Chondrocyte (in vitro differentiated cells): ENCODE results near the gene BOC. TPM values are rescaled to one million over a fixed set of nuclear protein-coding genes. Genes with fewer than 3 reads are reported as not detected.

Experiments used
- DNase-seq: peaks from one replicate; pipeline ENCODE4 v3.0.0; 2021; ENCODE audit warnings: mixed read lengths, low spot score
- H3K27ac Mint-ChIP-seq: one replicate; pipeline ENCODE4 v1.8.0; 2021; ENCODE audit warnings: mild to moderate bottlenecking, moderate library complexity, mixed read lengths; ENCODE audit not compliant: unreplicated experiment
- H3K27me3 Mint-ChIP-seq: 2 replicates; pipeline ENCODE4 v1.8.0; 2021; ENCODE audit warnings: low read depth, mixed read lengths
- H3K36me3 Mint-ChIP-seq: 2 replicates; pipeline ENCODE4 v1.8.0; 2021; ENCODE audit warnings: low read depth, mixed read lengths
- H3K4me1 Mint-ChIP-seq: 2 replicates; pipeline ENCODE4 v1.8.0; 2021; ENCODE audit warnings: low read depth, mild to moderate bottlenecking, mixed read lengths
- H3K4me3 Mint-ChIP-seq: one replicate; pipeline ENCODE4 v1.8.0; 2021; ENCODE audit warnings: mild to moderate bottlenecking, moderate library complexity, mixed read lengths; ENCODE audit not compliant: unreplicated experiment
- H3K9me3 Mint-ChIP-seq: 2 replicates; pipeline ENCODE4 v1.8.0; 2021; ENCODE audit warnings: low read depth, mixed read lengths
- CTCF ChIP-seq: fragments of 200-600 bp; sonication (generic); IDR thresholded peaks from 2 replicates; pipeline ENCODE4 v1.5.0; 2021; ENCODE audit warnings: antibody characterized with exemption, mild to moderate bottlenecking, moderate library complexity
- total RNA-seq: library from RNA; stranded (reverse); gene quantifications from 3 replicates; pipeline ENCODE4 v1.2.1, GENCODE V29; 2021

The BOC gene
- total RNA-seq, 1 donor from 2014 or later, result 7.3 TPM

- DNase-seq, result no peak
- H3K4me1 Mint-ChIP-seq, result peaks cover 3% of the 10 kb centered on the region
- H3K4me3 Mint-ChIP-seq, result no peak overlapping the region
- H3K27me3 Mint-ChIP-seq, result no peaks in the 10 kb centered on the region
- H3K27ac Mint-ChIP-seq, result no peak overlapping the region
- peaks cover 14% of the 10 kb centered on the region for H3K9me3 Mint-ChIP-seq
- peaks cover 2% of the 10 kb centered on the region for H3K36me3 Mint-ChIP-seq
- no peak for TF ChIP-seq CTCF
These were observed 27.4 kb upstream of the BOC start for GRCh38 chr3:113183748-113184661.

- no peak overlapping the region for H3K27ac Mint-ChIP-seq
- no peak for DNase-seq
- H3K4me3 Mint-ChIP-seq, result no peak overlapping the region
- H3K27me3 Mint-ChIP-seq, result no peaks in the 10 kb centered on the region
- peaks cover 3% of the 10 kb centered on the region for H3K4me1 Mint-ChIP-seq
- peaks cover 2% of the 10 kb centered on the region for H3K36me3 Mint-ChIP-seq
- no peak for TF ChIP-seq CTCF
- H3K9me3 Mint-ChIP-seq, result peaks cover 18% of the 10 kb centered on the region
These were observed 26.0 kb upstream of the BOC start for GRCh38 chr3:113185194-113185835.

GRCh38 chr3:113186566-113186965 is 24.8 kb upstream of the BOC start:
- Mint-ChIP-seq H3K36me3 (peaks cover 2% of the 10 kb centered on the region), H3K27ac (no peak overlapping the region), H3K4me1 (peaks cover 3% of the 10 kb centered on the region), H3K27me3 (no peaks in the 10 kb centered on the region), H3K4me3 (no peak overlapping the region), H3K9me3 (peaks cover 18% of the 10 kb centered on the region)
- TF ChIP-seq CTCF, result no peak
- no peak for DNase-seq

GRCh38 chr3:113193288-113193687 is 18.1 kb upstream of the BOC start:
- no peak for TF ChIP-seq CTCF
- Mint-ChIP-seq H3K9me3 (peaks cover 11% of the 10 kb centered on the region), H3K36me3 (peaks cover 2% of the 10 kb centered on the region), H3K4me1 (peaks cover 14% of the 10 kb centered on the region), H3K27ac (no peak overlapping the region), H3K4me3 (no peak overlapping the region), H3K27me3 (no peaks in the 10 kb centered on the region)
- DNase-seq, result no peak

GRCh38 chr3:113193719-113194118 is 17.6 kb upstream of the BOC start:
- TF ChIP-seq CTCF, result no peak
- no peak for DNase-seq
- Mint-ChIP-seq H3K4me3 (no peak overlapping the region), H3K27me3 (no peaks in the 10 kb centered on the region), H3K4me1 (peaks cover 14% of the 10 kb centered on the region), H3K36me3 (no peaks in the 10 kb centered on the region), H3K27ac (no peak overlapping the region), H3K9me3 (peaks cover 7% of the 10 kb centered on the region)
